Choroid plexus epithelial cell (primary cell): ENCODE data around the gene THAP4.

Experiments
- DNase-seq: peaks from one replicate; pipeline ENCODE4 v3.0.0-alpha.2; 2010; ENCODE audit warnings: low read depth
- H3K4me3 ChIP-seq: 2 replicates; pipeline ENCODE4 v1.5.1; 2011; ENCODE audit warnings: low read depth, mild to moderate bottlenecking, control low read depth, low read length, moderate library complexity
- TF ChIP-seq, protein P1 (sequence below): conservative IDR thresholded peaks from 2 replicates; pipeline ENCODE4 v1.5.1; 2011; ENCODE audit warnings: low read depth, mild to moderate bottlenecking, control low read depth, inconsistent platforms, low read length, moderate library complexity

The THAP4 gene

DNA sequence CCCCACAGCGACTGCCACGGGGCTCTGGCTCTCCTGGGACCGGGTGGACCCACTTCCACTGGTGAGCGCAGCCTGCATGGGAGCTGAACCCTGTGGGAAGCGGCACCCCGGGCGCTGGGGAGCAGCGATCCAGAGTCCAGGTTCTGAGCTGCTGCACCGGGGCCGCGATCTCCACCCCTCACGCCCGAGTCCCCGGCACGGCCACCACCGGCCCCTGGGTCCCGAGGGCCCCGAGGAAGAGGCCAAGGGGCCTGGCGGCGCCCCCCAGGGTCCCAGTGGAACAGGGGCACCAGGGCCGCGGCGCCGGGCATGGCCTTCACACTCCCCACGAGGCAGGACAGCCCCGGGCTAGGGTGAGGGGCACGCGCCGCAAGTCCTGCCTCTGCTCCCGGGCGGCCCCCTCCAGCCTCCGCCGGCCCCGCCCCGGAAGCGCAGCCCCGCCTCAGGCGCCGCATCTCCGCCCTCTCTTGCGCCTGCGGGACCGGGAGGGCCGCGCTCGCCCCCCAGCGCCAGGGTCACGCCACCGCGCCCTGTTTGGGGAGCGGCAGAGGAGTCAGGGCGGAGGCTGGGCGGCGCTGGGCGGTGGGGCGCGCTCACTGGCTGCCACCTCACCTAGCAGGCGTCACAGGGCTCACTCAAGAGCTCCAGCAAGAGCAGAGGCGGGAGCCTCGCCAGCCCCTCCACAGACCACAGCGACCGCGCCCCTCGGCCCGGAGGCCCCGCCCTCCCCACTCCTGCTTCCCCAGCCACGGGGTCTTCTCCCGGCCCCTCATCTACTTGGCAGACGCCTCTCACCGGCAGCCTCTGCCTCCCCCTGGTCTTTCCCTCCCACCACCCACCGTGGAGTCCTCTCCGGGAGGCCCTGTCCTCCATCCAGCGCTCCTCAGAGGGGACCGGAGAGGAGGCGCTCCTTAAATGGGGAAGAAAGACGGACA lies 26.8 kb downstream of the THAP4 start:
- DNase-seq = peak; percentile 78
- TF ChIP-seq, protein P1, sequence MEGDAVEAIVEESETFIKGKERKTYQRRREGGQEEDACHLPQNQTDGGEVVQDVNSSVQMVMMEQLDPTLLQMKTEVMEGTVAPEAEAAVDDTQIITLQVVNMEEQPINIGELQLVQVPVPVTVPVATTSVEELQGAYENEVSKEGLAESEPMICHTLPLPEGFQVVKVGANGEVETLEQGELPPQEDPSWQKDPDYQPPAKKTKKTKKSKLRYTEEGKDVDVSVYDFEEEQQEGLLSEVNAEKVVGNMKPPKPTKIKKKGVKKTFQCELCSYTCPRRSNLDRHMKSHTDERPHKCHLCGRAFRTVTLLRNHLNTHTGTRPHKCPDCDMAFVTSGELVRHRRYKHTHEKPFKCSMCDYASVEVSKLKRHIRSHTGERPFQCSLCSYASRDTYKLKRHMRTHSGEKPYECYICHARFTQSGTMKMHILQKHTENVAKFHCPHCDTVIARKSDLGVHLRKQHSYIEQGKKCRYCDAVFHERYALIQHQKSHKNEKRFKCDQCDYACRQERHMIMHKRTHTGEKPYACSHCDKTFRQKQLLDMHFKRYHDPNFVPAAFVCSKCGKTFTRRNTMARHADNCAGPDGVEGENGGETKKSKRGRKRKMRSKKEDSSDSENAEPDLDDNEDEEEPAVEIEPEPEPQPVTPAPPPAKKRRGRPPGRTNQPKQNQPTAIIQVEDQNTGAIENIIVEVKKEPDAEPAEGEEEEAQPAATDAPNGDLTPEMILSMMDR = peak; percentile 38

DNA sequence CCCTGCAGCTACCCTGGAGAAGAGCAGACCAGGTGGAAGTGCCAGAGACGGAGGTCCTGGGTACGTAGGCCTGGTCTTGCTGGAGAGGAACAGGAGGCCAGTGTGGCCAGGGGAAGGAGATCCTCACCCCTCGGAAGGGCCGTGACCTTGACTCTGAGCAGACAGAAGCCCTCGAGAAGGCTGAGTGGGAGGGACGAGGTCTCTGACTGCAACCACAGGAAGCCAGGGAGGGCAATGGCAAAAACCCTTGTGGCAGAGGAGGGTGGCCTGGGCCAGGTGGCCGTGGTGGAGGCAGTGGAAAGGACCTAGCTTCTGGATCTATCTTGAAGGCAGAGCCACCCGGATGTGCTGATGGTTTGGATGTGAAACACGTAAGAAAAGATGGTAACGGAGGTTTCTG lies 28.1 kb downstream of the THAP4 start:
- DNase-seq = no peak
- TF ChIP-seq, protein P1 = no peak
- H3K4me3 ChIP-seq = no peak overlapping the region

More for the DNA sequence above, 26.8 kb downstream of the THAP4 start:
- H3K4me3 ChIP-seq = peak overlapping the region; percentile 61

DNA sequence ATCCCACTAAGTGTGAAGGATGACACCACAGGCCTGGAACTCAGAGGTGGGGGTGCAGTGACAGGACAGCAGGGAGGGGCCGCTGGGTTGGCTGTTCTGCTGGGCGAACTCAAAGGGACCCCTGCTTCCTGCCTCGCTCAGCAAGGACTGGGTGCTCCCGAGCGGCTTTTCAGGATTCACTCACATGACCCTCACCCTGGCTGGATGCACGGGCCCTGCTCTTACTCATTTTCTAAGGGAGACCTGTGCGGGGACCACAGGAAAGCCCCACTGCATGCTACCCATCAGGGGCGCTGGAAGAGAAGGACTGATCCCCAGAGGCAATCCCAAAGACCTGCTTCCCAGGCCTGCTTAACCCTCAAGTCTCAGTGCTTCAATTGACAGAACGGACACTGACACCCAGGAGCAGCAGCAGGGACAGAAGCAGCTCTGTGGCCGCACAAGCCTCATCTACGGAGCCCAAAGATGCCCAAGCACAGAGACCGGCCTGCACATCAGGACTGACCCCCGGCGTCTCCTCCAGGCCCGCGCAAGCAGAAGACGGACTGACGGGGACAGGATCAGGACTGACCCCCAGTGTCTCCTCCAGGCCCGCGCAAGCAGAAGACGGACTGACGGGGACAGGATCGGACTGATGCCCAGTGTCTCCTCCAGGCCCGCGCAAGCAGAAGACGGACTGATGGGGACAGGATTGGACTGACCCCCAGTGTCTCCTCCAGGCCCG lies 29.6 kb downstream of the THAP4 start:
- H3K4me3 ChIP-seq = no peak overlapping the region
- TF ChIP-seq, protein P1 = no peak
- DNase-seq = no peak

DNA sequence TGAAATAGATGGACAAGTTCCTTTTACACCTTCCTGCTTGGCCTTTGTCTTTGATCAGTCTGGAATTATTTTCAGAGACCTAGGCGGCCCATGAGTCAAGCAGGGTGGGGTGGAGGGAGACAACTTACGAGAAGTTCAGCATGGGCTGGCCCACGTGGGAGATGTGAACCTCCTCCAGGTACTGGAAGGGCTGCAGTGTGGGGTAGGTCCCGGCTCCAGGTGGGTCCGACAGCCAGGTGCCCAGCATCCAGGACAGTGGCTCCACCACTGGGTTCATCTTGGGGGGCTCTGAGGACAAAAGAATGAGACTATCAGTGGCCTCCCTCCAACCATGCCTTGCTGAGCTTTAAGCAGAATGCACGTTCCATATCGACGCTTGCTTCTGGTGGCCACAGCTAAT lies 30.8 kb downstream of the THAP4 start:
- no peak for DNase-seq
- H3K4me3 ChIP-seq = no peak overlapping the region
- TF ChIP-seq, protein P1 = no peak

DNA sequence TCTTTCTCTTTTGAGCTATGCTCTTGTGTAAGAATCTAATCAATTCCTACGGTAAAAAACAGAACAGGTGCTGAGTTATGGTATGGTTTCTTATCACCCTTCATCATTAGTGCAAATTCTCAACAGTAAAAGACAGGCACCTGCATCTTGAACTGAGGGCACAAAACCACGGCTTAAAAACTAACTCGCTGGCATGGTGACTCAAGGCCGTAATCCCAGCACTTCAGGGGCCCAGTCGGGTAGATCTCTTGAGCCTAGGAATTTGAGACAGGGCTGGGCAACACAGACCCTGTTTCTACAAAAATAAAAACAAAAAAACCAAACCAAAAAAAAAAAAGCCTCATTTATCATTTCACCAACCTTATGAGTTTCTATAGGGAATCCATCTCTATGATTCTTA lies 33.3 kb downstream of the THAP4 start:
- no peak overlapping the region for H3K4me3 ChIP-seq
- TF ChIP-seq, protein P1 = no peak
- no peak for DNase-seq

DNA sequence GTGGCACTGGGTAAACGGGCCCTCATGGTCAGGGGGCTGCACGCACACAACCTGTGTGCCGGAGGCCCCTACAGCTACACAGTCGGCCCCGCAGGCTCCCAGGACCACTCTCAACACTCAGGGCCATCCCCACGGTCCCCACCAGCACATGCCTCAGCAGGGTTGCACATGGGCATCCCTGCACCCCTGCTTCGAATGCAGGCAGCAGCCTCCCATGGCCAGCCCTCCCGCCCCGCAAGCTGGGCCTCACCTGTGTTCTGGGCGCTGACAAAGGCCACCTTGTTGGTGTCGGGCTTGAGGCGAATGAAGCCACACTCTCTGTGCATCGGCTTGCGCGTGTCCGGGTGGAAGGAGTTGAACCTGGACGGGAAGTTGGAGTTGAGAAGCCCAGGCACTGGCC lies 34.2 kb downstream of the THAP4 start:
- TF ChIP-seq, protein P1 = no peak
- no peak for DNase-seq
- no peak overlapping the region for H3K4me3 ChIP-seq
